A673 (cell line): ENCODE measurements around the gene SPECC1.

Source experiments
- EZH2 ChIP-seq: fragments of 200-600 bp; sonication (generic); IDR thresholded peaks from 2 replicates; pipeline ENCODE4 v1.6.1; 2017; ENCODE audit warnings: borderline replicate concordance, low read depth, mild to moderate bottlenecking, mixed read lengths, antibody characterized with exemption, low read length; ENCODE audit not compliant: poor library complexity, severe bottlenecking
- TF ChIP-seq, protein P1 (sequence below): fragments of 300-800, 200-600 bp; sonication (generic); conservative IDR thresholded peaks from 2 replicates; pipeline ENCODE4 v1.5.1; 2017; ENCODE audit warnings: low read depth, mild to moderate bottlenecking, antibody characterized with exemption, low read length, moderate library complexity, mixed read lengths

GRCh38 chr17:20153231-20153630 is 144.1 kb downstream of the SPECC1 start:
- no peak for TF ChIP-seq EZH2
- TF ChIP-seq, protein P1, sequence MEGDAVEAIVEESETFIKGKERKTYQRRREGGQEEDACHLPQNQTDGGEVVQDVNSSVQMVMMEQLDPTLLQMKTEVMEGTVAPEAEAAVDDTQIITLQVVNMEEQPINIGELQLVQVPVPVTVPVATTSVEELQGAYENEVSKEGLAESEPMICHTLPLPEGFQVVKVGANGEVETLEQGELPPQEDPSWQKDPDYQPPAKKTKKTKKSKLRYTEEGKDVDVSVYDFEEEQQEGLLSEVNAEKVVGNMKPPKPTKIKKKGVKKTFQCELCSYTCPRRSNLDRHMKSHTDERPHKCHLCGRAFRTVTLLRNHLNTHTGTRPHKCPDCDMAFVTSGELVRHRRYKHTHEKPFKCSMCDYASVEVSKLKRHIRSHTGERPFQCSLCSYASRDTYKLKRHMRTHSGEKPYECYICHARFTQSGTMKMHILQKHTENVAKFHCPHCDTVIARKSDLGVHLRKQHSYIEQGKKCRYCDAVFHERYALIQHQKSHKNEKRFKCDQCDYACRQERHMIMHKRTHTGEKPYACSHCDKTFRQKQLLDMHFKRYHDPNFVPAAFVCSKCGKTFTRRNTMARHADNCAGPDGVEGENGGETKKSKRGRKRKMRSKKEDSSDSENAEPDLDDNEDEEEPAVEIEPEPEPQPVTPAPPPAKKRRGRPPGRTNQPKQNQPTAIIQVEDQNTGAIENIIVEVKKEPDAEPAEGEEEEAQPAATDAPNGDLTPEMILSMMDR, result no peak
